ENCODE results near the gene CRYBG2. TPM values are rescaled to one million over a fixed set of nuclear protein-coding genes. Genes with fewer than 3 reads are reported as not detected.

Gene CRYBG2
- total RNA-seq, 1 donor from 2014 or later, result 19.5 TPM

- H3K36me3 ChIP-seq (ENCODE audit: control insufficient read depth, insufficient read depth, low read length), result peaks cover 10% of the 10 kb centered on the region
- no peak for TF ChIP-seq CTCF (IDR thresholded peaks at IDR 0.05; ENCODE audit: insufficient read depth, low read length, severe bottlenecking)
- peak overlapping the region; percentile 77 for H3K4me3 ChIP-seq (ENCODE audit: low read depth, low read length)
- DNase-seq (ENCODE audit: low read depth) (no peak), FAIRE-seq (no peak)
- H3K27me3 ChIP-seq (ENCODE audit: control insufficient read depth, insufficient read depth, low read length), result no peaks in the 10 kb centered on the region
Measured at GRCh38 chr1:26281091-26281958, 72.6 kb downstream of the CRYBG2 start.

GRCh38 chr1:26280333-26281042 is 73.4 kb downstream of the CRYBG2 start:
- Histone ChIP-seq H3K4me3 (ENCODE audit: low read depth, low read length) (peak overlapping the region; percentile 77), H3K36me3 (ENCODE audit: control insufficient read depth, insufficient read depth, low read length) (peaks cover 10% of the 10 kb centered on the region), H3K27me3 (ENCODE audit: control insufficient read depth, insufficient read depth, low read length) (no peaks in the 10 kb centered on the region)
- FAIRE-seq (no peak), DNase-seq (ENCODE audit: low read depth) (peak; percentile 41)
- TF ChIP-seq CTCF (IDR thresholded peaks at IDR 0.05; ENCODE audit: insufficient read depth, low read length, severe bottlenecking), result no peak

- Histone ChIP-seq H3K27me3 (ENCODE audit: control insufficient read depth, insufficient read depth, low read length) (no peaks in the 10 kb centered on the region), H3K36me3 (ENCODE audit: control insufficient read depth, insufficient read depth, low read length) (peaks cover 10% of the 10 kb centered on the region), H3K4me3 (ENCODE audit: low read depth, low read length) (peak within 1 kb of the TSS; percentile 77)
- TF ChIP-seq CTCF (IDR thresholded peaks at IDR 0.05; ENCODE audit: insufficient read depth, low read length, severe bottlenecking), result peak; percentile 70
- peak; percentile 72 for DNase-seq (ENCODE audit: low read depth)
- FAIRE-seq, result no peak
Measured at GRCh38 chr1:26279456-26280332, 74.2 kb downstream of the CRYBG2 start, which contains the start of gene SH3BGRL3. Gene SH3BGRL3 (plus strand): TSS chr1:26280086. CDS start chr1:26280156, 70 bp downstream.

- peaks cover 10% of the 10 kb centered on the region for H3K36me3 ChIP-seq (ENCODE audit: control insufficient read depth, insufficient read depth, low read length)
- peak overlapping the region; percentile 77 for H3K4me3 ChIP-seq (ENCODE audit: low read depth, low read length)
- DNase-seq (ENCODE audit: low read depth), result peak; percentile 94
- H3K27me3 ChIP-seq (ENCODE audit: control insufficient read depth, insufficient read depth, low read length), result no peaks in the 10 kb centered on the region
- FAIRE-seq, result no peak
- no peak for TF ChIP-seq CTCF (IDR thresholded peaks at IDR 0.05; ENCODE audit: insufficient read depth, low read length, severe bottlenecking)
Measured at GRCh38 chr1:26278724-26279455, 75.0 kb downstream of the CRYBG2 start.

GRCh38 chr1:26278303-26278702 is 75.6 kb downstream of the CRYBG2 start:
- H3K36me3 ChIP-seq (ENCODE audit: control insufficient read depth, insufficient read depth, low read length), result peaks cover 10% of the 10 kb centered on the region
- no peaks in the 10 kb centered on the region for H3K27me3 ChIP-seq (ENCODE audit: control insufficient read depth, insufficient read depth, low read length)
- no peak for TF ChIP-seq CTCF (IDR thresholded peaks at IDR 0.05; ENCODE audit: insufficient read depth, low read length, severe bottlenecking)
- peak; percentile 95 for DNase-seq (ENCODE audit: low read depth)
- no peak for FAIRE-seq
- H3K4me3 ChIP-seq (ENCODE audit: low read depth, low read length), result no peak overlapping the region
